Activated CD4-positive, alpha-beta T cell treated with anti-CD3 and anti-CD28 coated beads for 48 hours (primary cell): ENCODE results near the gene ZNF407.
"Not testable (repeated sequence)": the region's sequence is repeated elsewhere in the genome, so short reads cannot be mapped to it uniquely, and the experiment has no call there.

Source experiments
- DNase-seq: peaks from one replicate; pipeline ENCODE4 v3.0.0-alpha.2; 2020

The ZNF407 gene

DNA sequence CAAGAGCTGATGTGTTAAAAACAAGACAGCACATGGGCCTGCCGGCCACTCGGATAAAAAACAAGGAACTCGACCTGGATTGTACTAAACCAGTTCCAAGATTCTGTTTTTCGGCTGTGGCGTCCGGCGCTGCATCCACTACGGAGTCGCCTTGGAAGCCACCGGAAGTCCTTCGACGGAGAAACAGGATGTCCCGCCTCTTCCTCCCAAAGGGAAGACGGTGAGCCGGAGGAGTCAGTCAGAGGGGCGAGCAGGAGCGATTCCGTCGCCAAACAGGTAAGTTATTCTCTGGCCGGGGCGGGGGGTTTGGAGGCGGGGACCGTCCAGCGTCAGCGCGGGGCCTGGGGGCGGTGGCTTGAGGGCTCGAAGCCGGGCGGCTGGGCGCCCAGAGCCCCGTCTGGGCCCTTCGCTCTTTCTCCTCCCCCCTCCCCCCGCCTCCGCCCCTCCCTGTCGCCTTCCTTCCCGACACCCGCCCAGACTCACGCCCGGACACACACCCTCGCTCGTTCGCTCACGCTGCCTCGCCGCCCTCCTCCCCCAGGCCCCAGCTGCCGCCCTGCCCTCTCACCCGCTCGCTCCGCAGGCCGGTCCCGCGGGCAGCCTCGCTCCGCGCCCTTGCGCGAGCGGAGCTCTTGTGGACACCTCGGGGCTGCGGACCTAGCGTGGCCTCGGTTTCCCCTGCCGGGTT is at the start of gene ZNF407:
Gene ZNF407, plus strand, starts transcription at position 209 of the 688 bp plus-strand sequence. CDS start 33,150 bp downstream, outside the sequence.
- peak; percentile 88 for DNase-seq

DNA sequence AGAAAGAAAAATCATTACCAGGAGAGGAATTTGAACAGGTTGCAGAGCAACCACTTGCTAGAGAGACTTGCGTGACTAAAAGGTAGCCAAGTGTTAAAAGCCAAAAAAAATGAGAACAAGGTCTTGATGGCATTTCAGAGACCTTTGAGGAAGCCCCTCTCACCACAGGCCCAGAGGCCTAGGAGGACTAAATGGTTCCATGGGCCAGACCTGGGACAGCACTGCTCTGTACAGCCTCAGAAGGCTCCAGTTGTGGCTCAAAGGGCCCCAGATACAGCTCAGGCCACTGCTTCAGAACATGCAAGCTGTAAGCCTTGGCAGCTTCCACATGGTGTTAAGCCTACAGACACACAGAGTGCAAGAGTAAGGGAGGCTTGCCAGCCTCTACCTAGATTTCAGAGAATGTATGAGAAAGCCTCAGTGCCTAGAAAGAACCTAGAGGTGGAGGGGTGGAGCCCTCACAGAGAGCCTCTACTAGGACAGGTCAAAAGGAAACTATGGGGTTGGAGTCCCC is 48.0 kb upstream of the ZNF407 start:
- DNase-seq = no peak

DNA sequence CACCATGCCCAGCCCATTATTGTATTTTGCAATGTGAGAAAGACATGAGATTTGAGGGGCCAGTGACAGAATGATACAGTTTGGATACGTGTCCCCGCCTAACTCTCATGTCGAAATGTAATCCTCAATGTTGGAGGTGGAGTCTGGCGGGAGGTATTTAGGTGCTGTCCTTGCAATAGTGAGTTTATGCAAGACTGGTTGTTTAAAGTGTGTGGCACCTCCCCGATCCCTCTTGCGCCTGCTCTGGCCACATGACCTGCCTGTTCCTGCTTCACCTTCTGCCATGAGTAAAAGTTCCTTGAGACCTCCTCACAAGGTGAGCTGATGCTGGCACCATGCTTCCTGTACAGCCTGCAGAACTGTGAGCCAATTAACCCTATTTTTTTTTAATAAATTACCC is 46.8 kb upstream of the ZNF407 start:
- no peak for DNase-seq

DNA sequence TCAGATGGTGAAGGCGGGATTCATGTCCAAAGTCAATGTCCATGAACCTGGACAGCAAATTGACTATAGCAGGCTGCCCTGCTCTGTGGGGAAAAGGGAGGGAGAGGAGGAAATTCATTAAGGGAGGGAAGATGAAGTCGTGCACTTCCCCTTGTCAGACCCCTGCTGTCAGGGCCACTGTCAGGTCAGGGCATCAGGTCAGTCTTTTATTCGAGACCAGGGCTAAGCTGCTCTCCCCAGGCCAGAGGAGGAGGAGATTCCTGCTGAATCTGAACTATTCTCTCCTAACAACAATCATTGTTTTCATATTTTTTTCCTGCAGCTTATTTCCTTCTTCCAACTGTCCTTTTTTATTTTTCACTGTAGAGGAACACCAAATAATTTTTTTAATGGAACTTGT is 46.2 kb upstream of the ZNF407 start:
- no peak for DNase-seq

- peak; percentile 86 for DNase-seq
Measured at GRCh38 chr18:74551936-74552555, 45.6 kb upstream of the ZNF407 start.

- no peak for DNase-seq
Measured at GRCh38 chr18:74556126-74556525, 41.5 kb upstream of the ZNF407 start.

- no peak for DNase-seq
Measured at GRCh38 chr18:74558096-74558495, 39.6 kb upstream of the ZNF407 start.

DNA sequence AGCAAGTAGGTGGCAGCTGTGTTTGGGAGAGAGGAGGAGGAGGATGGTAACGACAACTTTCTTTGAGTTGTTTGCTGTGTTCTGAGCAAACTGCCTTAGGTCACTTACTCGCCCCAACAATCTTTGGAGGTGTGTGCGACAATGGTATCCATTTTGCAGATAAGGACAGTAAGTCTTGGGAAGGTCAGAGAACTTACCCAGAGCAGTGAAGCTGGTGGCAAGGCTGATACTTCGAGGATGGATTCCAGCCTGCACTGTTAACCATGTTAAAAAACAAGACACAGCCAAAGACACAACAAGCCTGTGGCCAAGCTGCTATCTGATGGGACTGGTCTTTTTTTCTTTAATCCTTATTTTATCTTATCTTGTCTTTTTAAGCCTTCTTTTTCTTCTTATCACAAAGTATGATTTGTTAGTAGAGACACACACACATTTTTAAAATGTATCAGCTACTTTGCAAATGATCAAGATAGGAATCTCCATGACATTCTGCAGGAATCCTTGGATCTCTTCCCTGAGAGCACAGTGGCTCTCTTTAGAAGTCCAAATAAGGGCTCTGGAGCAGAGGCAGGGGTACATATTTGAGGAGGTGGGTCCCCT is 35.4 kb upstream of the ZNF407 start:
- DNase-seq = no peak

DNA sequence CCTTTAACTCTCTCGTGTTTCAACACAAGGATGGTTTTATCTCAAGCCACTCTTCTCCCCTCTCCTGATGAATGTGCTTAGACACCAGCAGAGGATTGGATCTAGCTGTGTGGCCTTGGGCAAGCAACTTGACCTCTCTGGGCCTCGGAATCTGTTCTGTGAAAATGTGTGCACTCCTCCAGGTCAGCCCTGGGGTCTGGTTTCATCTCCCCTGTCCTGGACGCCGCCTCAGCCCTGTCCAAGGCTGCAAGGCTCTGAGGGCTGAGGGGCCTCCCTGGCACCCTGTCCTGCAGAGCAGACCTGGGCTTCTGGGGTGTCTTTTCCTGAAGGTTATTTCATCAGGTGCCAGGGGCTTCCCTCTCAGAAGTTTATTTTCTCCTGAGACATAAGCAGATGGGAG is 34.9 kb upstream of the ZNF407 start:
- no peak for DNase-seq

DNA sequence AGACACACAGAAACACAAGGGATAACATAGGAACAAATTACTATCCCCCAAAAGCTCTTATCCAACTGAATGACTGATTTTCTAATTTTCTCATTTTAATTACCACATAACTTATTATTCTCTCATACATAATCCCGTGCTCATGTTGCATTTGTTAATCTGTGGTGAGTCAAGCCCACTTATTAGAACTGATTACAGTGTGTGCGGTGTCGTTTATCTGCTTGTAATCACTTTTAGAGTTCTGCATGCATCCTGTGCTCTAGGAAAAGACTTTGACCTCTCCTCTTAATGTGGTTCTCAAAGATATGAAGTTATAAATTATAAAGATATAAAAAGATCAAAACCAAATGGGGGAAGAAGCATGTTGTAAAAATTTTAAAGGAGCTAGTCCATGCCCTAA is 33.7 kb upstream of the ZNF407 start:
- no peak for DNase-seq

DNA sequence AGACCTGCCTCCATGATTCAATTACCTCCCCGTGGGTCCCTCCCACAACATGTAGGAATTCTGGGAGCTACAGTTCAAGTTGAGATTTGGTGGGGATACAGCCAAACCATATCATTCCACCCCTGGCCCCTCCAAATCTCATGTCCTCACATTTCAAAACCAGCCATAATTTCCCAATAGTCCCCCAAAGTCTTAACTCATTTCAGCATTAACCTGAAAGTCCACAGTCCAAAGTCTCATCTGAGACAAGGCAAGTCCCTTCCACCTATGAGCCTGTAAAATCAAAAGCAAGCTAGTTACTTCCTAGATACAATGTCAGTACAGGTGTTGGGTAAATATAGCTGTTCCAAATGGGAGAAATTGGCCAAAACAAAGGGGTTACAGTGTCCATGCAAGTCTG is 32.5 kb upstream of the ZNF407 start:
- not testable (repeated sequence) for DNase-seq

DNA sequence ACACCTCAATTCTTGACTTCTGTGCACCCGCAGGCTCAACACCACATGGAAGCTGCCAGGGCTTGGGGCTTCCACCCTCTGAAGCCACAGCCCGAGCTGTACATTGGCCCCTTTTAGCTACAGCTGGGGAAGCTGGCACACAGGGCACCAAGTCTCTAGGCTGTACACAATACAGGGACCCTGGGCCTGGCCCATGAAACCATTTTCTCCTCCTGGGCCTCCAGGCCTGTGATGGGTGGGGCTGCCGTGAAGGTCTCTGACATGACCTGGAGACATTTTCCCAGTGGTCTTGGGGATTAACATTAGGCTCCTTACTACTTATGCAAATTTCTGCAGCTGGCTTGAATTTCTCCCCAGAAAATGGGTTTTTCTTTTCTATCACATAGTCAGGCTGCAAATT is 31.7 kb upstream of the ZNF407 start:
- not testable (repeated sequence) for DNase-seq

GRCh38 chr18:74567822-74568221 is 29.8 kb upstream of the ZNF407 start:
- no peak for DNase-seq

DNA sequence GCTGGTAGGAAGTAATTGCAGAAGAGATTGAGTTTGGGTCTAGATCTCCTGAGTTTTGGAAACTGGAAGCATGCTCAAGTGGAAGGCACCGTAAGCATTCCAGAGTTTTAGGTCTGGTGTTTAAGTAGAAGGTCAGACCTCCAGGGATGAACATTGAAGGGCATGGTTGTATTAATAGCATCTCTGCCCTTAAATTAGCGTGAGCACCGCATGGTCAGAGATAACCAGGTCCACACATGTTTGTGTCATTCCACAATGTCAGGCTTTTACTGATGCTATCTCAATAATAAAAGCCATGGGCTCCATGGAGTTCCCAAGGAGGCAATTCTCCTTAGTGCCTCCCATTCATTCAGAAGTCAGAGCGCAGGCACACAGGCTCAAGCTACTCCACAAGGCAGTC is 28.3 kb upstream of the ZNF407 start:
- DNase-seq = no peak

- no peak for DNase-seq
Measured at GRCh38 chr18:74570266-74570665, 27.4 kb upstream of the ZNF407 start.

- no peak for DNase-seq
Measured at GRCh38 chr18:74571895-74572680, 25.6 kb upstream of the ZNF407 start.

DNA sequence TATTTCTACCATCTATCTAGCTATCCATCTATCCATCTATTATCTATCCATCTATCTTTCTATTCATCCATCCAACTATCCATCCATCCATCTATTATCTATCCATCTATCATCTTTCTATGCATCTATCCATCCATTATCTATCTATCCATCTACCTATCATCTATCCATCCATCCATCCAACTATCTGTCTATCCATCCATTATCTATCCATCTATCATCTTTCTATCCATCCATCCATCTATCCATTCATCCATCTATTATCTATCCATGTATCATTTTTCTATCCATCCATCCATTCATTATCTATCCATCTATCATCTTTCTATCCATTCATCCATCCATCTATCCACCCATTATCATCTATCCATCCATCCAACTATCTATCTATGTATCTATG is 24.6 kb upstream of the ZNF407 start:
- DNase-seq = no peak

GRCh38 chr18:74574916-74575315 is 22.8 kb upstream of the ZNF407 start:
- no peak for DNase-seq

DNA sequence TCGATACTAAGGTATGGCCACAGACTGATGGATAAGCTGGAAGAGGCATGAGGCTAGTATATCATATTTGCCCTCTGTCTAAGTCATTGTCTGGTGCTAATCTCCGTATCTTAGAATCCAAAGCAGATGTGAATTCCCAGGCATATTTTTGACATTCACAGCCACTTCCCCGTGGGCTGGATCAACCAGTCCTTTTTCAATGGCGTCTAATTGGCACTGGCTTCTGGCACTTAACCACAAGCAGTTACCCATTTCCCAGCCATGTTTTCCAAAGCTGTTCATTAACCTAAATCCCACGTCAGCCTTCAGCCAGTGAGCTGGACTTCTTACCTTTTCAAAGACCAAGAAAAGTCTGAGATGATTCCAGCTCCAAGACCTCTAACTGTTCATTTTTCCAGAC is 20.7 kb upstream of the ZNF407 start:
- no peak for DNase-seq

DNA sequence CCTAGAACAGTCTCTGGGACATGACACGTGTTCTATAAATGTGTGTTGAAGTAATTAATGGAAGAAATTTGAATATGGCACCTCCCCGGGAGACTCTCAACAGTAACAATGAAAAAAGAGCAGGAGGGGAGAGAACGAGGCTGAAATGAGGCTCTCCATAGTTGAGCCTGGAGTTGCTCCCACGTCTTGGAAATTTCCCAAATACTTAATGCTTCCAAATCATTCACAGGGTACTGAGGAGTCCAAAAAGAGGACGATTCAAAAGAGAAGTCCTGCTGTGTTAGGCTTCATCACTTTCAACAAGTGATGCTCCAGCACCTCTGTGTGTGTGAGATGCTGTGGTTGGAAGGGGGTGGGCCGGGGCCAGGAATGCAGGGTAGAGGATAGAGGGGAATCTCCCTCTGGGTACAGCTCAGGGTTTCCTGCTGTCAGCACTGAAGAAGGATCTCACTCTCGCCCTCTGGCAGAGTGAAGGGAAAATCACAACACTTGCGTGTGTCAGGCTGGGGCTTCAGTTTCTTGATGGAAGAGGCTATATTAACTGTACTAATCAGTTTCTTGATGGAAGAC is 18.1 kb upstream of the ZNF407 start:
- DNase-seq = no peak

DNA sequence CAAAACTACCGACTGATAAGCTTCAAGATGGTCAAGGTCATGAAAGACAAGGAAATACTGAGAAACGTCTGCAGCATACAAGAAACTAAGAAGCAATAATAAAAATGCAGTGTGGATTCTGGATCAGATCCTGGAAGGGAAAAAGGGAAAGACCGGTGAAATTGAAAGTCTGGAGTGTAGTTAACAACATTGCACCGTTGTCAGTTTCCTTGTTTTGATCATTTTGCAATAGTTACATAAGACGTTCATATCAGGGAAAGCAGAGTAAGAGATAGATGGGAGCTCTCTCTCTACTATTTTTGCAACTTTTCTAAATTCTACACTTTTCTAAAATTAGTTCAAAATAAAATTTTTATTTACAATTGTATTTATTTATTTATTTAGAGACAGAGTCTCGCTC is 15.0 kb upstream of the ZNF407 start:
- DNase-seq = no peak

DNA sequence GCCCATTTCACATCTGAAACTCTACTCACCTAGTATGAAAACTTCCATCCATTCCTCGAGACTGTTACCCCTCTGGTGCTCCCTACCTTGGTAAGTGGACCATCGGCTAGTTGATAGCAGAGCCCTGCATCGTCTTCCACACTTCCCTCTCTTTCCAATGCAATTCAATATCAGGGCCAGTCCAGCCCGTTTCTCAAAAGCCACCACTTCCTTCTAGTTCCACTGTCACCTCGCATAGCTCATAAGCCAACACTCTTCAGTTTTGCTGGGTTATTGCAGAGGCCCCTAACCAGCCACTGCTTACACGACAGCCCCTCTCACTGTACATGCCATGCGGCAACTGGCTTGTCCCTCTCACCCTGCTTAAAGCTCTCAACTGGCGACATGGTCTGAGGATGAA is 10.2 kb upstream of the ZNF407 start:
- DNase-seq = no peak

DNA sequence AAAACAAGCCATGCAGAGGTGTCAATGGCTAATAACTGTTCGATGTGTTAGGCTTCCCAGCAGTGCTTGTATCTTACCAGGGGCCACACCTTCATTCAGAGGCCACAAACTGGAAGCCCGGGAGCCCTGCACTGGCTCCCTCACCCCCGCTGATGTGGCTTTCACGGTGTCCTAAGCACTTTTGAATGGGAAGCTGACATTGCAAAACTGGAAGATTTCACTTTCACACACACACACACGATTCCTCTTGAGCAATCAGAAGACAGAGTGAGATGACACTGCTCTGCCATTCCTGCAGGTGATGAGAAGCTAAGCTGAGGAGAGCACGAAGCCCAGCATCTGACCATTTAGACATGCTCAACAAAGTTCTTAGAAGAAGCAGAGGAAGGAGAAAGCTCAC is 8.6 kb upstream of the ZNF407 start:
- DNase-seq = no peak
